Gastroesophageal sphincter (tissue), 3 donors: ENCODE data around the gene RAD51D.

ENCODE experiments used
- EP300 ChIP-seq: sonication (generic); formaldehyde crosslinking; IDR thresholded peaks from one replicate; pipeline ENCODE4 v1.6.1; 2017; ENCODE audit warnings: antibody characterized with exemption, mild to moderate bottlenecking
- POLR2A ChIP-seq, 2 donors: fragments of 450-650 bp; IDR thresholded peaks; one replicate each; pipeline ENCODE4 v1.6.1; 2017; ENCODE audit warnings: antibody characterized with exemption in 2 of 2, mild to moderate bottlenecking in 2 of 2, moderate library complexity in 1 of 2
- POLR2AphosphoS5 ChIP-seq: sonication (generic); formaldehyde crosslinking; IDR thresholded peaks from one replicate; pipeline ENCODE4 v1.6.1; 2017; ENCODE audit warnings: antibody characterized with exemption
- TF ChIP-seq, protein P1 (sequence below), 4 experiments: fragments of 200-600 bp in 2 of 4; fragments of 450-650 bp in 2 of 4; sonication (generic) in 1 of 4; IDR thresholded peaks; one replicate each; pipeline ENCODE4 v1.5.1; 2017 to 2019; ENCODE audit warnings: antibody characterized with exemption in 4 of 4, mild to moderate bottlenecking in 2 of 4, moderate library complexity in 2 of 4

DNA sequence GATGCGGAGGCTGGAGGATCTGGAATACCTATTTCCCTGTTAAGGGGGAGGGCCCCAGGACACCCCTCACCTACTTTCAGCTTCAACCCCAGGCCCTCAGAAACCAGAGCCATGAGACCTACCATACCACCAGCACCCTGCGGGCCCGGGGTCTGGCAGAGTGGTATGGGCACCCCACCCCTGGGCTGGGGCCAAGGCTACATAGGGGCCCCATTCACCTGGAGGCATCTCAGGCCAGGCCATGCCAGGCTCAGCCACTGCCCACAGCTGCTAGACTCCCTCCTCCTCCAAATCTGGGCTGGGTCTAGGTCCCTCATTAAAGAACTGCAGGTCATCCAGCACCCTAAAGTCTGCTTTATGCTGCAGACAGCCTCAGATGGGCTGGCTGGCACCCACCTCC is 10.7 kb upstream of the RAD51D start:
- TF ChIP-seq POLR2AphosphoS5 (no peak), EP300 (no peak), POLR2A (IDR thresholded peaks at IDR 0.05) (no peak)
- TF ChIP-seq, protein P1, sequence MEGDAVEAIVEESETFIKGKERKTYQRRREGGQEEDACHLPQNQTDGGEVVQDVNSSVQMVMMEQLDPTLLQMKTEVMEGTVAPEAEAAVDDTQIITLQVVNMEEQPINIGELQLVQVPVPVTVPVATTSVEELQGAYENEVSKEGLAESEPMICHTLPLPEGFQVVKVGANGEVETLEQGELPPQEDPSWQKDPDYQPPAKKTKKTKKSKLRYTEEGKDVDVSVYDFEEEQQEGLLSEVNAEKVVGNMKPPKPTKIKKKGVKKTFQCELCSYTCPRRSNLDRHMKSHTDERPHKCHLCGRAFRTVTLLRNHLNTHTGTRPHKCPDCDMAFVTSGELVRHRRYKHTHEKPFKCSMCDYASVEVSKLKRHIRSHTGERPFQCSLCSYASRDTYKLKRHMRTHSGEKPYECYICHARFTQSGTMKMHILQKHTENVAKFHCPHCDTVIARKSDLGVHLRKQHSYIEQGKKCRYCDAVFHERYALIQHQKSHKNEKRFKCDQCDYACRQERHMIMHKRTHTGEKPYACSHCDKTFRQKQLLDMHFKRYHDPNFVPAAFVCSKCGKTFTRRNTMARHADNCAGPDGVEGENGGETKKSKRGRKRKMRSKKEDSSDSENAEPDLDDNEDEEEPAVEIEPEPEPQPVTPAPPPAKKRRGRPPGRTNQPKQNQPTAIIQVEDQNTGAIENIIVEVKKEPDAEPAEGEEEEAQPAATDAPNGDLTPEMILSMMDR (IDR thresholded peaks at IDR 0.05) = no peak
